GM12878 (cell line): Measurements from ENCODE around the gene COL25A1. TPM values are rescaled to one million over a fixed set of nuclear protein-coding genes. Genes with fewer than 3 reads are reported as not detected.

ENCODE experiments used
- ATAC-seq: fragments of 200-7000 bp; cut with Tn5 transposase; 3 replicates; pipeline ENCODE4 v1.9.1; 2020; ENCODE audit warnings: mild to moderate bottlenecking, moderate library complexity
- BruUV-seq: library from RNA; stranded (reverse); fragments of 400-500 nt; replicated peaks from 2 replicates; lab custom pipeline; 2021; lab: Mats Ljungman, UMichigan
- CTCF ChIA-PET: fragments of 300-600 bp; sonication (Branson Sonifier 250); formaldehyde crosslinking; extraction: SDS; loops from one replicate; lab custom pipeline; 2021; ENCODE audit warnings: inconsistent platforms; lab: Yijun Ruan, JAX
- POLR2A ChIA-PET: fragments of 350-600 bp; formaldehyde crosslinking; extraction: SDS; loops from one replicate; lab custom pipeline; 2021; ENCODE audit warnings: inconsistent platforms; lab: Charles Lee
- RAD21 ChIA-PET: fragments of 300-600 bp; sonication (Branson Sonifier 250); formaldehyde crosslinking; loops from one replicate; lab custom pipeline; 2023; ENCODE audit warnings: antibody characterized with exemption; ENCODE audit not compliant: unreplicated experiment; lab: Charles Lee
- SMC1A ChIA-PET: fragments of 300-600 bp; sonication (Branson Sonifier 250); formaldehyde crosslinking; loops from one replicate; lab custom pipeline; 2023; ENCODE audit not compliant: unreplicated experiment, uncharacterized antibody; lab: Charles Lee
- DNase-seq: peaks from one replicate; pipeline ENCODE4 v3.0.0-alpha.2; 2011; ENCODE audit warnings: low read depth, low spot score
- FAIRE-seq: peaks from 3 replicates; lab custom pipeline; 2011; peaks lifted over from hg19 to GRCh38; lab: Jason Lieb, UNC
- H2AFZ ChIP-seq: 2 replicates; pipeline ENCODE4 v1.6.0; 2011; ENCODE audit warnings: low read depth, low read length, control low read depth; ENCODE audit not compliant: control insufficient read depth
- H3K27ac ChIP-seq: 2 replicates; pipeline ENCODE4 v1.5.1; 2011; ENCODE audit warnings: control low read depth; ENCODE audit not compliant: control insufficient read depth, insufficient read depth
- H3K27me3 ChIP-seq, 2 experiments: replicated peaks in 1 of 2; 2 replicates each; pipeline versions ENCODE4 v1.6.0 to v1.6.1; 2011; ENCODE audit warnings: low read length in 1 of 2; ENCODE audit not compliant: control insufficient read depth in 2 of 2, insufficient read depth in 2 of 2
- H3K36me3 ChIP-seq, 2 experiments: 2 replicates each; pipeline ENCODE4 v1.5.1; 2011; ENCODE audit warnings: low read length in 1 of 2; ENCODE audit not compliant: control insufficient read depth in 2 of 2, insufficient read depth in 2 of 2
- H3K4me1 ChIP-seq: 2 replicates; pipeline ENCODE4 v1.6.1; 2011; ENCODE audit warnings: mild to moderate bottlenecking, low read length, moderate library complexity, mixed read lengths; ENCODE audit not compliant: control insufficient read depth, insufficient read depth
- H3K4me2 ChIP-seq: 2 replicates; pipeline ENCODE4 v1.6.0; 2011; ENCODE audit warnings: control low read depth; ENCODE audit not compliant: control insufficient read depth, insufficient read depth
- H3K4me3 ChIP-seq: fragments of 200-600 bp; sonication (generic); 2 replicates; pipeline ENCODE4 v1.5.1; 2016
- H3K79me2 ChIP-seq: 2 replicates; pipeline ENCODE4 v1.6.0; 2011; ENCODE audit warnings: low read length; ENCODE audit not compliant: control insufficient read depth, insufficient read depth
- H3K9ac ChIP-seq: 2 replicates; pipeline ENCODE4 v1.8.0; 2011; ENCODE audit warnings: low read length, control low read depth, mixed read lengths; ENCODE audit not compliant: control insufficient read depth, insufficient read depth
- H3K9me3 ChIP-seq: replicated peaks from 3 replicates; pipeline ENCODE4 v1.5.1; 2011; ENCODE audit warnings: mild to moderate bottlenecking, low read length; ENCODE audit not compliant: control insufficient read depth, insufficient read depth
- H4K20me1 ChIP-seq: 2 replicates; pipeline ENCODE4 v1.6.0; 2011; ENCODE audit not compliant: control insufficient read depth, insufficient read depth
- BCL11A ChIP-seq: IDR thresholded peaks from 2 replicates; pipeline ENCODE4 v1.6.1; 2011; ENCODE audit warnings: low read depth, low read length
- BMI1 ChIP-seq: fragments of 450-650 bp; IDR thresholded peaks from 2 replicates; pipeline ENCODE4 v1.6.1; 2016; ENCODE audit warnings: mild to moderate bottlenecking, moderate library complexity, borderline replicate concordance
- MYB ChIP-seq: fragments of 150-350 bp; IDR thresholded peaks from 2 replicates; pipeline ENCODE4 v1.6.1; 2014; ENCODE audit warnings: mild to moderate bottlenecking, low read depth, low read length, borderline replicate concordance
- NFXL1 ChIP-seq: fragments of 450-650 bp; IDR thresholded peaks from 2 replicates; pipeline ENCODE4 v1.6.1; 2017; ENCODE audit warnings: antibody characterized with exemption, mild to moderate bottlenecking, borderline replicate concordance
- TCF7 ChIP-seq: IDR thresholded peaks from 2 replicates; pipeline ENCODE4 v1.6.1; 2014; ENCODE audit warnings: antibody characterized with exemption, borderline replicate concordance
- WGBS: methylation state at CpG from one replicate; pipeline ENCODE4 v1.1.6; 2016; ENCODE audit warnings: low lambda C conversion rate; ENCODE audit not compliant: insufficient replicate concordance, insufficient coverage; ENCODE audit errors: missing lambda C conversion rate; 5-methylcytosine and 5-hydroxymethylcytosine counted together
- in situ Hi-C: fragments of 300-500 bp; cut with MboI; formaldehyde crosslinking; loops from 9 replicates; pipeline ENCODE4 v1.14.3; 2018; ENCODE audit warnings: mixed read lengths
- intact Hi-C: fragments of 100-400 bp; cut with micrococcal nuclease; formaldehyde crosslinking; loops from one replicate; pipeline ENCODE4 v1.14.2; 2022; ENCODE audit not compliant: unreplicated experiment
- polyA plus RNA-seq, 11 experiments: library from polyadenylated mRNA; depleted of rRNA in 4 of 11; unstranded in 6 of 11; stranded (reverse) in 5 of 11; fragments of >200 nt; fragmentation: Nextera tagmentation in 4 of 11; fragmentation: Illumina TruSeq in 1 of 11; extraction: Ambion mirVana in 4 of 11; extraction: Trizol in 1 of 11; gene quantifications; 1 replicate in 1 of 11; 2 replicates in 10 of 11; pipeline versions ENCODE4 v1.2.1 to v1.2.3, GENCODE V29; 2011 to 2016; ENCODE audit warnings: inconsistent platforms in 2 of 11, missing spikeins in 2 of 11, low read depth in 1 of 11
- total RNA-seq, 4 experiments: library from RNA; depleted of rRNA in 3 of 4; stranded (reverse); fragments of >200 nt in 3 of 4; fragmentation: Illumina TruSeq in 1 of 4; extraction: Trizol in 1 of 4; gene quantifications; 2 replicates each; pipeline versions ENCODE4 v1.2.1 to v1.2.3, GENCODE V29; 2013 to 2021
- TF ChIP-seq, protein P1 (sequence below): fragments of 450-650 bp; IDR thresholded peaks from 2 replicates; pipeline ENCODE4 v1.6.1; 2016; ENCODE audit warnings: mild to moderate bottlenecking, moderate library complexity, borderline replicate concordance
- TF ChIP-seq, protein P2 (sequence below): fragments of 450-650 bp; IDR thresholded peaks from 2 replicates; pipeline ENCODE4 v1.6.1; 2017; ENCODE audit warnings: borderline replicate concordance
- TF ChIP-seq, protein P3 (sequence below): IDR thresholded peaks from 2 replicates; pipeline ENCODE4 v1.6.1; 2011; ENCODE audit warnings: mild to moderate bottlenecking, low read depth, low read length, moderate library complexity; ENCODE audit not compliant: insufficient replicate concordance

COL25A1 gene
- total and polyA plus RNA-seq, 10 of the 15 experiments (the other 5 are each of a cell fraction or from before 2014, with no cell fraction given), result 0.01 to 0.26 (median 0.12) TPM; not detected in 6

DNA sequence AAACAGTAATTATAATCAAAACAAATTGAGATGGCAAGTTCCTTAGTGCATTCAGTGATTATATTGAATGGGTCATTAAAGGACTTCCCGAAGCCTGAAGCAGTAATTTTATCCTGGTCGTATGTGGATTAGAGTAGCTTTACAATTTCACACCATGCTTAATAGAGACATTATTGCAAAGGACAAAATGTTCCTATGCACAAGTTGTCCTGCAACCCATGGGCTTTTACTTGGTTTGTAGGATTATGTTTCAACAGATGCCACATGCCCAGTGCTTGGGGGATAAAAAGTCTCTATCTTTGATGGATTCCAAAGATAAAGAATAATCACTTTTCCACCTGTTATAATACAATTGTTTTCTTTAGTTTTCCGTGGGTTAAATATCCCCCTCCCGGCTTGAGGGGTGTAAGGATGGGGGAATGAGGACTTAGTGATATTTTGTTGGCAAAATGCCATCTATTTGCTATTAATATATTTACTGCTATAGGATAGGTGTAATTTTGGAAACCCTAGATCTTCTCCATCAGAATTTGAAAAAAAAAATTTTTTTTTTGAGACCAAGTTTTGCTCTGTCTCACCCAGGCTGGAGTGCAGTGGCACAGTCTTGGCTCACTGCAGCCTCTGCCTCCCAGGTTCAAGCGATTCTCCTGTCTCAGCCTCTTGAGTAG, 383.1 kb downstream of the COL25A1 start:
- no peaks in the 10 kb centered on the region for H4K20me1 ChIP-seq
- intact Hi-C loops, result no loop called here
- no peak overlapping the region for H3K9ac ChIP-seq
- H3K4me1 ChIP-seq, result no peaks in the 10 kb centered on the region
- no peak overlapping the region for H3K4me2 ChIP-seq
- no peaks in the 10 kb centered on the region for H3K36me3 ChIP-seq
- H3K27ac ChIP-seq, result no peak overlapping the region
- ChIA-PET POLR2A (no interaction called here), SMC1A (no interaction called here)
- no TSS peak for BruUV-seq
- ATAC-seq, result no peak
- FAIRE-seq, result no peak
- no peak overlapping the region for H3K4me3 ChIP-seq
- 18% methylated on average over 5 of the region's 5 CpGs for WGBS
- TF ChIP-seq NFXL1, result no peak
- TF ChIP-seq BMI1, result no peak
- TF ChIP-seq, protein P1, sequence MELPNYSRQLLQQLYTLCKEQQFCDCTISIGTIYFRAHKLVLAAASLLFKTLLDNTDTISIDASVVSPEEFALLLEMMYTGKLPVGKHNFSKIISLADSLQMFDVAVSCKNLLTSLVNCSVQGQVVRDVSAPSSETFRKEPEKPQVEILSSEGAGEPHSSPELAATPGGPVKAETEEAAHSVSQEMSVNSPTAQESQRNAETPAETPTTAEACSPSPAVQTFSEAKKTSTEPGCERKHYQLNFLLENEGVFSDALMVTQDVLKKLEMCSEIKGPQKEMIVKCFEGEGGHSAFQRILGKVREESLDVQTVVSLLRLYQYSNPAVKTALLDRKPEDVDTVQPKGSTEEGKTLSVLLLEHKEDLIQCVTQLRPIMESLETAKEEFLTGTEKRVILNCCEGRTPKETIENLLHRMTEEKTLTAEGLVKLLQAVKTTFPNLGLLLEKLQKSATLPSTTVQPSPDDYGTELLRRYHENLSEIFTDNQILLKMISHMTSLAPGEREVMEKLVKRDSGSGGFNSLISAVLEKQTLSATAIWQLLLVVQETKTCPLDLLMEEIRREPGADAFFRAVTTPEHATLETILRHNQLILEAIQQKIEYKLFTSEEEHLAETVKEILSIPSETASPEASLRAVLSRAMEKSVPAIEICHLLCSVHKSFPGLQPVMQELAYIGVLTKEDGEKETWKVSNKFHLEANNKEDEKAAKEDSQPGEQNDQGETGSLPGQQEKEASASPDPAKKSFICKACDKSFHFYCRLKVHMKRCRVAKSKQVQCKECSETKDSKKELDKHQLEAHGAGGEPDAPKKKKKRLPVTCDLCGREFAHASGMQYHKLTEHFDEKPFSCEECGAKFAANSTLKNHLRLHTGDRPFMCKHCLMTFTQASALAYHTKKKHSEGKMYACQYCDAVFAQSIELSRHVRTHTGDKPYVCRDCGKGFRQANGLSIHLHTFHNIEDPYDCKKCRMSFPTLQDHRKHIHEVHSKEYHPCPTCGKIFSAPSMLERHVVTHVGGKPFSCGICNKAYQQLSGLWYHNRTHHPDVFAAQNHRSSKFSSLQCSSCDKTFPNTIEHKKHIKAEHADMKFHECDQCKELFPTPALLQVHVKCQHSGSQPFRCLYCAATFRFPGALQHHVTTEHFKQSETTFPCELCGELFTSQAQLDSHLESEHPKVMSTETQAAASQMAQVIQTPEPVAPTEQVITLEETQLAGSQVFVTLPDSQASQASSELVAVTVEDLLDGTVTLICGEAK, result no peak
- no peak for TF ChIP-seq TCF7
- no peak for TF ChIP-seq MYB
- TF ChIP-seq, protein P2, sequence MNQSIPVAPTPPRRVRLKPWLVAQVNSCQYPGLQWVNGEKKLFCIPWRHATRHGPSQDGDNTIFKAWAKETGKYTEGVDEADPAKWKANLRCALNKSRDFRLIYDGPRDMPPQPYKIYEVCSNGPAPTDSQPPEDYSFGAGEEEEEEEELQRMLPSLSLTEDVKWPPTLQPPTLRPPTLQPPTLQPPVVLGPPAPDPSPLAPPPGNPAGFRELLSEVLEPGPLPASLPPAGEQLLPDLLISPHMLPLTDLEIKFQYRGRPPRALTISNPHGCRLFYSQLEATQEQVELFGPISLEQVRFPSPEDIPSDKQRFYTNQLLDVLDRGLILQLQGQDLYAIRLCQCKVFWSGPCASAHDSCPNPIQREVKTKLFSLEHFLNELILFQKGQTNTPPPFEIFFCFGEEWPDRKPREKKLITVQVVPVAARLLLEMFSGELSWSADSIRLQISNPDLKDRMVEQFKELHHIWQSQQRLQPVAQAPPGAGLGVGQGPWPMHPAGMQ, result no peak
- no peak for TF ChIP-seq BCL11A
- TF ChIP-seq, protein P3, sequence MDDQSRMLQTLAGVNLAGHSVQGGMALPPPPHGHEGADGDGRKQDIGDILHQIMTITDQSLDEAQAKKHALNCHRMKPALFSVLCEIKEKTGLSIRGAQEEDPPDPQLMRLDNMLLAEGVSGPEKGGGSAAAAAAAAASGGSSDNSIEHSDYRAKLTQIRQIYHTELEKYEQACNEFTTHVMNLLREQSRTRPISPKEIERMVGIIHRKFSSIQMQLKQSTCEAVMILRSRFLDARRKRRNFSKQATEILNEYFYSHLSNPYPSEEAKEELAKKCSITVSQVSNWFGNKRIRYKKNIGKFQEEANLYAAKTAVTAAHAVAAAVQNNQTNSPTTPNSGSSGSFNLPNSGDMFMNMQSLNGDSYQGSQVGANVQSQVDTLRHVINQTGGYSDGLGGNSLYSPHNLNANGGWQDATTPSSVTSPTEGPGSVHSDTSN, result no peak
- TF ChIP-seq, all 136 proteins: peak for 0
- Histone ChIP-seq H2AFZ (no peak overlapping the region), H3K9me3 (no peaks in the 10 kb centered on the region), H3K27me3 (no peaks in the 10 kb centered on the region; a peak in 1 of 4 replicates), H3K79me2 (no peaks in the 10 kb centered on the region)
- CTCF ChIA-PET, result no interaction called here
- in situ Hi-C loops, result no loop called here
- RAD21 ChIA-PET, result no interaction called here
- no peak for DNase-seq
